EL (cell line): ENCODE results near the gene LASP1NB.

Experiments
- DNase-seq: peaks from one replicate; pipeline ENCODE4 v3.0.0-alpha.2; 2016

Gene LASP1NB

DNA sequence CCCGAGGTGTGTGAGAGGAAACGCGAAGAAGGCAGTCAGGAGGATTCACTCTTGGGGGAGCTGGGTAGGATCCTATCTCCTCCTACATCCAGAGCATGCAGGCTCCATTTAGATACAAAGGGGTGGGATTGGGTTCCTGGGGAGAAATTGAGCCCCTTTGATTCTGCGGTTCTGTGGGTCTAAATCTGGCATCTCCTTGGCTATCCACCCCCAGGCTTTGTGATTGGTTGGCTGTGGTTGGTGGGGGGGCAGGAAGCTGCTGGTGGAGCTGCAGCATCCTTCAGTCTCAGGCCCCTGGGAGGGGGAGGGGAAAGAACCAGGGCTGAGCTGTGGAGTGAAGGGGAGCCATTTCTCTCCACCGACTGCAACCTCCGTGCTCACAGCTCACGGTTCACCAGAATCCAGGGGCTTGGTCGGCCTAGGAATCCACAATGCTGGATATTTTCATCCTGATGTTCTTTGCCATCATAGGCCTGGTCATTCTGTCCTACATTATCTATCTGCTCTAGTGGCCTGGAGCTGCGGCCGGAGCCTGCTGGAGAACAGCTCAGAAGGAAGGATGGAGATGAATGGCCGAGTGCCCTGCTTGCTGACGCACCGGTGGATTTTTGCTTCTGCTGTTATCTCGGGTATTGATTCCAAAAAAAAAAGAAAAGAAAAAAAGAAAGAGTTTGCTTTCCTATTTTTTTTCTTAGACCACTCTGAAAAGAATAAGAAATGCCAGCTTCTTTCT is at the start of gene LASP1NB:
Gene LASP1NB, plus strand, starts transcription at position 352 of the 733 bp plus-strand sequence.
- DNase-seq: no peak

GRCh38 chr17:38877130-38877851 is 48.1 kb upstream of the LASP1NB start:
- no peak for DNase-seq

GRCh38 chr17:38879878-38880665 is 45.3 kb upstream of the LASP1NB start:
- DNase-seq: peak; percentile 98

DNA sequence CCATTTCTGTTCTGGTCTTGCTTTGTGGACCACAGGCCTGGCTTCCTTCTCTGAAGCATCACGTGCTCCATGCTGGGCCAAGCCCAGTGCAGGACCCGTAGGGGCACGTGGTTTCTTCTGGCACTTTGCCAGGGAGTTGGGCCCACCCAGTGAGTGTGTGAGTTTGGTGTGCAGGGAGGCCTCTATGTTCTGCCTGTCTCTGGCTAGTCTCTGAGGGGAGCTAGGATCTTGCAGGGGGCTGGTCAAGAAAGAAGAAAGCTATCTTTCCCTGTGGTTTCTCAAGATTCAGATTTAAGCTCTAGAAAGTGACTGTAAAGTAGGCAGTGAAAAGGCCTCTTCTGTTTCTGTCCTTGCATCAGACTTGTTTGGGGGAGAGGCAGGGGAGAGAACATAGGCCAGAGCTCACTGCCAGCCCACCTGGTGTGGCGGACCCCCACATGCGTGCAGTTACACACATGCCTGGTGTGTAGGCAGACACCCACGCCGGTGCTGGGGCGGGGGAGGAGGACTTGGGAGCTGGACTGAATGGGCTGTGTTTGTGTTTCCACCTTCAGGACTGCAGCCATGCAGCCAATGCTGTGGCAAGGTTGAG is 43.7 kb upstream of the LASP1NB start:
- DNase-seq: peak; percentile 48

- no peak for DNase-seq
Measured at GRCh38 chr17:38882870-38883269, 42.5 kb upstream of the LASP1NB start.

- no peak for DNase-seq
Measured at GRCh38 chr17:38883592-38884526, 41.6 kb upstream of the LASP1NB start.

- no peak for DNase-seq
Measured at GRCh38 chr17:38885044-38885727, 40.2 kb upstream of the LASP1NB start.

DNA sequence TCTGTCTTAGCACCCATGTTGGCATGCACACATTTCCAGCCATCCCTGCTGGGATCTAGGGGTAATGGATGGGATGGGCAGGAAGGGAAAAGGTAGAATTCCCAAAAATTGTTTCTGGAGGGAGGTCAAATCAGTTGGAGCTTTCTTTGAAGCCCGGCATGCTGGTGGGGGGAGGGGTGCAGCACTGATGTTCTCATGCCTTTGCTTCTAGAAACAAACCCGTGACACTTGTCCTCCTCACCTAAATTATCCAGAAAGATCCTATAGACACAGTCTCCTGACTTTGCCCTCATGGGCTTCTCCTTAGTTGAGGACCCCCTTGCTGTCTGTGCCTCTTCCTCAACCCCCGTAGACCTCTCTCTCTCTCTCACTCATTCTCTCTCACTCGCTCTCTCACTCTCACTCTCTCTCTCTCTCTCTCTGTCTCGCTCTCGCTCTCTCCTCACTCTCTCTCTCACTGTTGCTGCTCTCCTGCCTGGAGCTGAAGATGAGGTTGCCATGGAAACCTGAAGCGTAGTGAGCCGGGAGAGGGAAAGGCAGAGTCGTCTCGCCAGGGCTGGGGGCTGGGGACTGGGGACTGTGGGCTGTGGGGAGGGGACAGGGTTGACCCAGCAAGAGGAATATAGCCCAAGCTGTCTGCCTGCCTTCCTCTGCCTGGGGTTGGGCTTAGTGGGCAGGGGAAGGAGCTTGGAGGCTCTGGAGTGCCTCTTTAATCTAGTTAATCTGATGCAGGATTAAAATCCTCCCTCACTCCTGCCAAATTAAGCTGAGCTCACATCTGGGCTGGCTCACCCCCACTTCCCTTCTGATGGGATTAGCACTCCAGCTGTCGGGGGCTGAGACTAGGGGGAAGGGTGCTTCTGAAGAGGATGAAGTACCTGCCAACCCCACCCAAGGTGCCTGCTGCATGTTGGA is 39.4 kb upstream of the LASP1NB start:
- DNase-seq: no peak

GRCh38 chr17:38886643-38887010 is 38.8 kb upstream of the LASP1NB start:
- DNase-seq: no peak

- no peak for DNase-seq
Measured at GRCh38 chr17:38888842-38889241, 36.6 kb upstream of the LASP1NB start.

DNA sequence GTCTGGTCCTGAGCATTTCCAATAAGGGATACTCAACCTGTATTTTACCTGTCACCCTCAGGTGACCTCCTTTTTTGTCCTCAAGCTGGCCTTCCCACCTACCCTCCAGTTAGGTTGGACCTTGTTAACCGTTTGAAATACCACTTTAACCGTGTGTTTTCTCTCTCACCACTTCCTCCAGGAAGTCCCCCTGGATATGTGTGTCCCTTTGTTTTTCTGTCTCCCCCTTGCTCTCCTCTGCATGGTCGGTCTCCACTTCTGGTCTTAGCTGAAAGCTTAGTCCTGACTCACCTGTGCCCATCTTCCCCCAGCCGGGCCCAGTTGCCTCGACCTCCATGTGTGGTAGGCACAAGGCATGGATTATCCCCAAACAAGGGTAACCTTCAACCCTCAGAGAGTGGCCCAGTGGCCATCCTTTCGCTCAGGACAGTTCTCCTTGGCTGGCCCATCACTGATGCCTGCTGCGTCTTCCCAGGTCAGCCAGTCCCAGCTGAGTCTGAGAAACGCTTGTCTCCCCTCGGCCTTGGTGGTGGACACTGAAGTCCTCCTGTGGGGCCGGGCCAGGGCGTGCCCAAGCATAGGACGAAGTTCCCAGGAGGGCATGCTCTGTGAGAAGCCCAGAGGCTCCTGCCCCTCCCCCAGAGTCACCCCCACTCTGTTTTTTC is 35.5 kb upstream of the LASP1NB start:
- DNase-seq: no peak

GRCh38 chr17:38890410-38890746 is 35.0 kb upstream of the LASP1NB start:
- DNase-seq: no peak

DNA sequence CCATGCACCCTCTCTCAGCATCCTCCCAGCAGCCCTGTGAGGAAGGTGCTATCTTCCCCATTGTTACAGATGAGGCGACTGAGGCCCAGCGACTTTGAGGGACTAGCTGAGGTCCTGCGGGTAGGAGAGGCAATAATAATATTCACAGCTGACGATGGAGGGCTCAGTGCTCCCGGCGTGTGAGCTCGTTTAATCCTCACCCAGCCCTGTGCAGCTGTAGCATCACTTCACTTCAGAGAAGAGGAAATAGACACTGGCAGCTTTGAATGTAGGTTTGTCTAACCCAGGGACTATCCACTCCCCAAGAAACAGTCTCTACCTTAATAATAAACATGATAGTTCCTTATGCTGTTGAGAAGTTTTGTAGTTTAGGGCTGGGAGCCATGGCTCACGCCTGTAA is 34.0 kb upstream of the LASP1NB start:
- no peak for DNase-seq

DNA sequence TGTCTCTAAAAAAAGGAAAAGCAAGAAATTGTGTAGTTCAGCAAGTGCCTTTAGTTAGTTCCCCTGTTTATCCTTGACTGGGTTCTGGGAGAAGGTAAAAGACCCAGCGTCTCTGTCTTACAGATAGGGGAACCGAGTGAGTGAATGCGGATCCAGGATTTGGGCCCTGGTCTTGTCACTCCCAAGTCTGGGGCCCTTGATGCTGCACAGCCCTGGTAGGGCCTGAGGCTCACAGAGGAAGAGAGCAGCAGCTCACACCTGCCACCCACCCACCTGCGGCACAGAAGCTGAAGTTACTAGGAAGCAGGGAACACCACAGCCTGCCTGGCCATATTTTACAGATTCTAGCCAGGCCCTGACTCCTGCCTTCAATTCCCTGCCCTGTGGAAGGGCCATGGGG is 33.3 kb upstream of the LASP1NB start:
- no peak for DNase-seq

- DNase-seq: no peak
Measured at GRCh38 chr17:38892620-38893019, 32.8 kb upstream of the LASP1NB start.

DNA sequence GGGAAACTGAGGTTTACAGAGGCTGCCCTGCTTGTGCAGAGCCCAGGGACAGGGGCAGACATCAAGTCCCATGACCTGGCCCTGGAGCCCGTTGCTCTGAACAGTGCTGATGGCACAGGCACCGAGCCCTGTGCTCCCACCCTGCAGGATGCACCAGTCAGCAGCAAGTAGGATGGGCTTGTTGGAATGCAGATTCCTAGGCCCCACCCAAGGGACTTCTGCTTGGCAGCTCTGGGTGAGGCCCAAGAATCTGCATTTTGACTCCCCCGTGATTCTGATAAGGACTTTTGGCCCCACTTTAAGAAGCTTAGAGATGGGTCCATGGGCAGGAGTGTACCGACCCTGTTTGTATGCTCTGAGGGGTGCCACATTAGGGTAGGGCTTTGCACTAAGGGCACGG is 32.3 kb upstream of the LASP1NB start:
- no peak for DNase-seq

DNA sequence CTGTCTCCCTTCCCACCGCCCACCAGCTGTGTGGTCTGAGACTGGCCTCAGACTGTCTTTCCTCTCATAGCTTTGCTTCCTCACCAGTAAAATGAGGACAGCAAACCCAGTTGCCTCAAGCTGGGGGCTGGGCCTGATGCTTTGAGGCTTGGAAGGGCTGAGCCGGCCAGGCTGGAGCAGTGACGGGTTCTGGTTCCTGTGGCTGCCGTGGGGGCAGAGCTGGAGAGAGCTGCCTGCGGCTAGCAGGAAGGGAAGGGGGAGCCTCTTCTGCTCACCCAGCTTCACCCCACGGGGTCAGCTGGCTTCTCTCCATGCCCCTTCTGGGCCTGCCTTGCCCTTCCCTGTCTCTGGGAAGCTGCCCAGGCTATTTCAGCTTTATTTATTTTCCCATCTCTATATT is 31.8 kb upstream of the LASP1NB start:
- no peak for DNase-seq

GRCh38 chr17:38894276-38894675 is 31.1 kb upstream of the LASP1NB start:
- DNase-seq: no peak

- no peak for DNase-seq
Measured at GRCh38 chr17:38896346-38896954, 29.0 kb upstream of the LASP1NB start.

DNA sequence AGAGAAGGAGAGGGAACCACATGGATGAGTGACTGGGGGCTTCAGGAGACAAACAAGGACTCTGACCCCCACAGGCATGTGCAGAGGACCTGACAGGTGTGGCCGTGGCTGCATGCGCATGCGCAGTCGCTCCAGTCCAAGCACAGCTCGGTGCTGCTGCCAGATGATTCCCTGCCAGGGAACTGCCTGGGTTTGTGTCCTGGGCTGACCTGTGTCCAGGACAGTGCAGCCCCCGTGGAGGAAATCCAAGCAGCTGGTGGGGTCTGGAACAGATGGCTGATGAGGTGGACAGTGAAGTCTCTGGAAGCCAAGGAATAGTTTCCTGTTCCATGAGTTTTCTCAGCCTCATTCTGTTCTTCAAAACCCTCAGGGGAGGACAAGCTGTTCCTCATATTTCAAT is 28.2 kb upstream of the LASP1NB start:
- DNase-seq: no peak
